MCF 10A (cell line): ENCODE measurements around the gene SLC39A13. TPM values are rescaled to one million over a fixed set of nuclear protein-coding genes. Genes with fewer than 3 reads are reported as not detected.

ENCODE experiments used
- BruUV-seq: library from RNA; stranded (reverse); fragments of 400-500 nt; replicated peaks from 2 replicates; lab custom pipeline; 2021; lab: Mats Ljungman, UMichigan
- CTCF ChIA-PET: fragments of 300-600 bp; sonication (Branson Sonifier 250); formaldehyde crosslinking; extraction: SDS; loops from one replicate; lab custom pipeline; 2021; ENCODE audit warnings: antibody characterized with exemption, inconsistent platforms; lab: Yijun Ruan, JAX
- POLR2A ChIA-PET: fragments of 300-600, 350-650 bp; sonication (Branson Sonifier 250); formaldehyde crosslinking; extraction: SDS; loops from one replicate; lab custom pipeline; 2020; ENCODE audit warnings: antibody characterized with exemption, inconsistent platforms; lab: Yijun Ruan, JAX
- DNase-seq: peaks from one replicate; pipeline ENCODE4 v3.0.0-alpha.2; 2018; ENCODE audit not compliant: unreplicated experiment
- H3K27ac Mint-ChIP-seq: one replicate; pipeline ENCODE4 v1.8.0; 2022; ENCODE audit warnings: mild to moderate bottlenecking, low read depth, mixed read lengths; ENCODE audit not compliant: unreplicated experiment
- H3K27me3 Mint-ChIP-seq: one replicate; pipeline ENCODE4 v1.8.0; 2022; ENCODE audit warnings: mixed read lengths; ENCODE audit not compliant: insufficient read depth, unreplicated experiment
- H3K36me3 Mint-ChIP-seq: one replicate; pipeline ENCODE4 v1.8.0; 2022; ENCODE audit warnings: mild to moderate bottlenecking, moderate library complexity, mixed read lengths; ENCODE audit not compliant: insufficient read depth, unreplicated experiment
- H3K4me1 Mint-ChIP-seq: one replicate; pipeline ENCODE4 v1.8.0; 2022; ENCODE audit warnings: mixed read lengths; ENCODE audit not compliant: insufficient read depth, unreplicated experiment
- H3K4me3 Mint-ChIP-seq: one replicate; pipeline ENCODE4 v1.8.0; 2022; ENCODE audit warnings: mild to moderate bottlenecking, moderate library complexity, mixed read lengths; ENCODE audit not compliant: unreplicated experiment
- H3K9me3 Mint-ChIP-seq: one replicate; pipeline ENCODE4 v1.8.0; 2022; ENCODE audit warnings: mixed read lengths; ENCODE audit not compliant: unreplicated experiment
- intact Hi-C: fragments of 100-400 bp; cut with micrococcal nuclease; formaldehyde crosslinking; loops from 2 replicates; pipeline ENCODE4 v1.14.1; 2022
- total RNA-seq: library from RNA; stranded (reverse); gene quantifications from 2 replicates; pipeline ENCODE4 v1.2.3, GENCODE V29; 2022
- TF ChIP-seq, protein P1 (sequence below): fragments of 200-600 bp; IDR thresholded peaks from one replicate; pipeline ENCODE4 v1.8.0; 2022; ENCODE audit warnings: antibody characterized with exemption, mild to moderate bottlenecking; ENCODE audit not compliant: unreplicated experiment

Gene SLC39A13
- total RNA-seq, 1 experiment from 2014 or later: 56.5 TPM

DNA sequence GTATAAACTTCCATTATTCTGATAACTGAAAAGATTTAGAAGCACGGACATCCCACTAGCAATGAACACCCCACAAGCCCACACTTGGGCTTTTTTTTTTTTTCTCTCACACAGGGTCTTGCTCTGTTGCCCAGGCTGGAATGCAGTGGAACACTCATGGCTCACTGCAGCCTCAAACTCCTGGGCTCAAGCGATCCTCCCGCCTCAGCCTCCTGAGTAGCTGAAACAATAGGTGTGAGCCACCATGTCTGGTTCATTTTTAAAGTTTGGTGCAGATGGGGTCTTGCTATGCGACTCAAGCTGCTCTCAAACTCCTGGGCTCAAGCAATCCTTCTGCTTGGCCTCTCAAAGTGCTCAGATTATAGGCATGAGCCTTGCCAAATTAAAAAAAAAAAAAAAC, 37.5 kb downstream of the SLC39A13 start:
- no peaks in the 10 kb centered on the region for H3K36me3 Mint-ChIP-seq
- intact Hi-C loops: no loop called here

DNA sequence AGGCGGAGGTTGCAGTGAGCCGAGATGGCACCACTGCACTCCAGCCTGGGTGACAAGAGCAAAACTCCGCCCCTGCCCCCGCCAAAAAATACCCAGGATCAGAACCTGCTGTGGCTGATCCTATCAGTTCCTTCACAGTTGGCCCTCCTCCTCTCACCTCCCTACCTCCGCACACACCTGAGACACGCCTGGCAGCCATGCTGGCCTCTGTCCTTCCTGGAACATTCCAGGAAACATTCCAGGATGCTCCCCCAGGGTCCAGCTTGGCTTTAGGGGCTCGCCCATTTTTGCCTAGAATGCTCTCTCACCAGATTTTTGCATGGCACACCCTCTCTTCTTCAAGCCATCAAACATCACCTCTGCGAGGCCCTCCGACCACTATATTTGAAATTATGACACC, 38.4 kb downstream of the SLC39A13 start:
- ChIA-PET CTCF (no interaction called here), POLR2A (no interaction called here)
- no TSS peak for BruUV-seq
- H3K36me3 Mint-ChIP-seq: peaks cover under 1% of the 10 kb centered on the region
- H3K27me3 Mint-ChIP-seq: no peaks in the 10 kb centered on the region
- intact Hi-C loops: no loop called here
- no peak overlapping the region for H3K4me3 Mint-ChIP-seq
- no peaks in the 10 kb centered on the region for H3K9me3 Mint-ChIP-seq
- no peak for DNase-seq
- TF ChIP-seq, protein P1, sequence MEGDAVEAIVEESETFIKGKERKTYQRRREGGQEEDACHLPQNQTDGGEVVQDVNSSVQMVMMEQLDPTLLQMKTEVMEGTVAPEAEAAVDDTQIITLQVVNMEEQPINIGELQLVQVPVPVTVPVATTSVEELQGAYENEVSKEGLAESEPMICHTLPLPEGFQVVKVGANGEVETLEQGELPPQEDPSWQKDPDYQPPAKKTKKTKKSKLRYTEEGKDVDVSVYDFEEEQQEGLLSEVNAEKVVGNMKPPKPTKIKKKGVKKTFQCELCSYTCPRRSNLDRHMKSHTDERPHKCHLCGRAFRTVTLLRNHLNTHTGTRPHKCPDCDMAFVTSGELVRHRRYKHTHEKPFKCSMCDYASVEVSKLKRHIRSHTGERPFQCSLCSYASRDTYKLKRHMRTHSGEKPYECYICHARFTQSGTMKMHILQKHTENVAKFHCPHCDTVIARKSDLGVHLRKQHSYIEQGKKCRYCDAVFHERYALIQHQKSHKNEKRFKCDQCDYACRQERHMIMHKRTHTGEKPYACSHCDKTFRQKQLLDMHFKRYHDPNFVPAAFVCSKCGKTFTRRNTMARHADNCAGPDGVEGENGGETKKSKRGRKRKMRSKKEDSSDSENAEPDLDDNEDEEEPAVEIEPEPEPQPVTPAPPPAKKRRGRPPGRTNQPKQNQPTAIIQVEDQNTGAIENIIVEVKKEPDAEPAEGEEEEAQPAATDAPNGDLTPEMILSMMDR: no peak
- no peaks in the 10 kb centered on the region for H3K4me1 Mint-ChIP-seq
- H3K27ac Mint-ChIP-seq: no peak overlapping the region

More for the DNA sequence above, 37.5 kb downstream of the SLC39A13 start:
- TF ChIP-seq, protein P1: no peak
- BruUV-seq: no TSS peak
- DNase-seq: no peak
- Mint-ChIP-seq H3K4me1 (no peaks in the 10 kb centered on the region), H3K4me3 (no peak overlapping the region), H3K27ac (no peak overlapping the region), H3K9me3 (no peaks in the 10 kb centered on the region), H3K27me3 (no peaks in the 10 kb centered on the region)
- CTCF ChIA-PET: interaction anchor here (0.6 to 1.4 kb wide), 2 partner anchors 15 to 72 kb away, joined by 4 to 5 read pairs; no protein-coding TSS in a partner anchor
- POLR2A ChIA-PET: interaction anchor here (0.6 kb wide), 1 partner anchor 20 kb away, joined by 5 read pairs; the partner anchor contains the start of gene PSMC3

DNA sequence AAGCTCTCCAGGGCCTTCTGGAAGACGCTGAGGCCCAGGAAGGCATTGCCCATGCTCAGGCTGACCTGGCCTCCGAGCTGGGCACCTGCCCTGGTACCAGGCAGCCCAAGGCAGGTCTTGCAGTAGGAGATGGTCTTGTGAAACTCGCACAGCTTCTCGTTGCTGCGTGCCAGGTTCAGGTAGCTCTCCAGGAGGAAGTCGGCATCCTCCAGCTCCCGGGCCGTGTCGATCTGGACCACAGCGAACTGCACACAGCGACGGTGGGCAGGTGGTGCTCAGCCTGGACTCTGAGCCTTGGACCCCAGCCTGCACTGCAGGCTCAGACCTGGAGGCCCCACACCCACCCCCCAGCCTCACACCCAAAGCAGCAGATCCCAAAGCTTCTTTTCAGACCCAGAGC, 39.5 kb downstream of the SLC39A13 start:
- TF ChIP-seq, protein P1: no peak
- Mint-ChIP-seq H3K9me3 (no peaks in the 10 kb centered on the region), H3K27ac (no peak overlapping the region), H3K27me3 (no peaks in the 10 kb centered on the region), H3K36me3 (peaks cover 6% of the 10 kb centered on the region), H3K4me3 (no peak overlapping the region), H3K4me1 (no peaks in the 10 kb centered on the region)
- ChIA-PET CTCF (interaction anchor here (0.8 kb wide), 1 partner anchor 74 kb away, joined by 3 read pairs; no protein-coding TSS in a partner anchor), POLR2A (interaction anchor here (1.4 kb wide), 1 partner anchor 21 kb away, joined by 4 read pairs; the partner anchor contains the start of gene PSMC3)
- BruUV-seq: no TSS peak
- intact Hi-C loops: no loop called here
- DNase-seq: no peak

DNA sequence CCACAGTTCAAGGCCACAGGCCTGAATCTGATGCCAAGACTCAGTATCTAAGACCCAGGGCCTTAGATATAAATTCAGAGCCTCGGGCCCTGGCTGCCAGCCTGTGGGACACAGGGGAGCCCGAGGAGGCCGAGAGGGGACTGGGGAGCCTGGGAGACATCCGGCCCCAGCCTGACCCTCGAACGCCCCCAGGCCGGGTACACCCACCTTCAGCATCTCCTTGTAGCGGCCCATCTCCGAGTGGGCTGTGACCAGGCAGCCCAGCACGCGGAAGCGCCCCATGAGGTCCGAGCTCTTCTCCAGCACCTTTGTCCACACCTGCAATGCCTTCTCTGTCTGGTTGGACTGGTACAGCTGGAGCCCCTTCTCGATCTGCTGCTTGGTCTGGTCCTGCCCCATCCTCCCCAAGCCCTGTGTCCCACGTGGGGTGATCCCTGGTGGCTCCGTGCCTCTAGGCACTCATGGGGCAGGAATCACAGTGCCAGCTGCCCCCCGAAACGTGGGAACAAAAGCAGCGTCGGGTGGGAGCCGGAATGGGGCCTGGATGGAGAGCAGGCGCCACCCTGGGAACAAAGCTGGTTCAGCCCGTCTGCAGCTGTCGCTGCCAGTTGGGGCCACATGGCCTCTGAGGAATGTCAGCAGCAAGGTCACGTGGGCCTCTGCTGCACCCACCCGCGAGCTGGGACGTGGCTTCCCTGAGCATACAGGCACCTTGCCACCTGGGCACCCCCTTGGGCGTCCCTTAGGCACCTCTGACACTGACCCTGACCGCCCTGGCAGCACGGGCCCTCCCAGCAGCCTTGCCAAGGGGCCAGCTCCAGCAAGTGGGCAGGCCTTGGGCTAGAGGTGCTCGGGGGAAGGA, 40.4 kb downstream of the SLC39A13 start, which contains the start of gene RAPSN:
TSS of gene RAPSN (minus strand) at position 571 of the 862 bp plus-strand sequence. CDS start at position 399, 172 bp downstream.
- Mint-ChIP-seq H3K27ac (no peak within 1 kb of the TSS), H3K9me3 (no peaks in the 10 kb centered on the region), H3K36me3 (peaks cover 6% of the 10 kb centered on the region), H3K4me1 (no peaks in the 10 kb centered on the region), H3K27me3 (no peaks in the 10 kb centered on the region), H3K4me3 (no peak within 1 kb of the TSS)
- TF ChIP-seq, protein P1: no peak
- no peak for DNase-seq
- CTCF ChIA-PET: interaction anchor here (0.6 to 0.8 kb wide), 3 partner anchors 74 to 167 kb away, joined by 3 to 5 read pairs (median 3); no protein-coding TSS in a partner anchor
- no TSS peak for BruUV-seq
- intact Hi-C loops: no loop called here
- POLR2A ChIA-PET: interaction anchor here (0.5 to 1.4 kb wide), 3 partner anchors 22 to 887 kb away, joined by 3 to 4 read pairs (median 3); partner anchors contain the start of gene PSMC3
